Body of pancreas (tissue), 4 donors: Measurements from ENCODE around the gene DPYSL4. TPM values are rescaled to one million over a fixed set of nuclear protein-coding genes. Genes with fewer than 3 reads are reported as not detected.

ENCODE experiments used
- ATAC-seq: fragments of 150-250 bp; one replicate; pipeline ENCODE4 v1.9.1; 2016
- DNase-seq, 4 donors: peaks; one replicate each; pipeline ENCODE4 v3.0.0-alpha.2; 2019
- H3K27ac ChIP-seq, 4 donors: fragments of 200-600 bp; sonication (generic); 1 replicate in 3 of 4; 2 replicates in 1 of 4; pipeline versions ENCODE4 v1.5.1 to v1.6.1; 2016 to 2019; ENCODE audit warnings: mild to moderate bottlenecking in 1 of 4, mixed read lengths in 1 of 4, moderate library complexity in 1 of 4
- H3K27me3 ChIP-seq, 2 donors: fragments of 200-600 bp; sonication (generic); one replicate each; pipeline ENCODE4 v1.6.0; 2016; ENCODE audit warnings: mild to moderate bottlenecking in 1 of 2
- H3K36me3 ChIP-seq, 2 donors: fragments of 200-600 bp; sonication (generic); replicated peaks in 1 of 2; 2 replicates each; pipeline ENCODE4 v1.5.1; 2016; ENCODE audit warnings: low read depth in 2 of 2; ENCODE audit not compliant: insufficient read depth in 1 of 2
- H3K4me1 ChIP-seq: fragments of 200-600 bp; sonication (generic); one replicate; pipeline ENCODE4 v1.6.0; 2016
- H3K4me3 ChIP-seq, 2 donors: fragments of 200-600 bp; sonication (generic); 1 replicate in 1 of 2; 2 replicates in 1 of 2; pipeline ENCODE4 v1.5.1; 2016 to 2019
- H3K9me3 ChIP-seq, 3 donors: fragments of 200-600 bp; sonication (generic); 1 replicate in 2 of 3; 2 replicates in 1 of 3; pipeline ENCODE4 v1.5.1; 2016
- CTCF ChIP-seq, 7 experiments: fragments of 450-650 bp in 4 of 7; fragments of 200-600 bp in 3 of 7; sonication (generic) in 3 of 7; IDR thresholded peaks; one replicate each; pipeline ENCODE4 v1.5.1; 2016 to 2019; ENCODE audit warnings: antibody characterized with exemption in 7 of 7
- POLR2A ChIP-seq, 3 donors: fragments of 450-650 bp; IDR thresholded peaks; one replicate each; pipeline ENCODE4 v1.6.1; 2016; ENCODE audit warnings: antibody characterized with exemption in 3 of 3, mild to moderate bottlenecking in 2 of 3
- WGBS, 2 donors: methylation state at CpG; one replicate each; pipeline ENCODE4 v1.1.5; 2017; 5-methylcytosine and 5-hydroxymethylcytosine counted together
- intact Hi-C: fragments of 100-400 bp; cut with DNase I; formaldehyde crosslinking; loops from one replicate; pipeline ENCODE4 v1.15.1; 2023
- total RNA-seq, 2 donors: library from RNA; depleted of rRNA; stranded (reverse); fragments of >200 nt; gene quantifications; one replicate each; pipeline ENCODE4 v1.1.0, GENCODE V29; 2016

DPYSL4 gene
- total RNA-seq, 2 donors from 2014 or later: 0.52 TPM; not detected in 1

- TF ChIP-seq POLR2A (IDR thresholded peaks at IDR 0.05) (no peak), CTCF (IDR thresholded peaks at IDR 0.05) (no peak)
- no peak for ATAC-seq
- 73 to 95% methylated on average over 4 to 19 of the region's 19 CpGs for WGBS, 2 donors
Observed at GRCh38 chr10:132153616-132154217, 33.0 kb upstream of the DPYSL4 start.

DNA sequence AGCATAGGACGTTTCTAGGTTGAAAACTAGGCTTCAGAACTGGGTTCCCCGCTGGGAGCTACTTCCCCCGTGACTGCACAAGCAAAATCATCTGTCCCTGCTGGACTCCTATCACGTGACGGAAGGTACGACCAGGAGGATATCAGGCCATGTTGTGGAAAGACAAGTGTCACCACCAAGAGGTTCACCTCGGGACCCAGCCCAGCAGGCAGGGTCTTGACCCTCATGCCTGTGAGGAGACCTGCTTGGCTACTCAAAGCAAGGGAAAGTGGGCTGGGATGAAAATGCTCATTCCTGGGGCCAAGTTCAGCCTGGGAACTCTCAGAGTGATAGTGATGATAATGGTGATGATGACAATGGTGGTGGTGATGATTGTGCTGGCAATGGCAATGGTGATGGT is 32.3 kb upstream of the DPYSL4 start:
- DNase-seq (no peak), ATAC-seq (no peak)
- intact Hi-C loops: no loop called here
- Histone ChIP-seq H3K9me3 (no peaks in the 10 kb centered on the region), H3K27me3 (no peaks in the 10 kb centered on the region), H3K4me1 (no peaks in the 10 kb centered on the region), H3K4me3 (no peak overlapping the region), H3K36me3 (no peaks in the 10 kb centered on the region), H3K27ac (no peak overlapping the region)
- 54 to 86% methylated on average over 1 to 6 of the region's 7 CpGs for WGBS, 2 donors
- TF ChIP-seq POLR2A (IDR thresholded peaks at IDR 0.05): no peak
- TF ChIP-seq CTCF (IDR thresholded peaks at IDR 0.05): no peak

More at GRCh38 chr10:132153616-132154217, 33.0 kb upstream of the DPYSL4 start:
- Histone ChIP-seq H3K27me3 (no peaks in the 10 kb centered on the region), H3K27ac (no peak overlapping the region), H3K4me3 (no peak overlapping the region), H3K4me1 (no peaks in the 10 kb centered on the region), H3K9me3 (no peaks in the 10 kb centered on the region), H3K36me3 (no peaks in the 10 kb centered on the region)
- intact Hi-C loops: no loop called here
- no peak for DNase-seq

DNA sequence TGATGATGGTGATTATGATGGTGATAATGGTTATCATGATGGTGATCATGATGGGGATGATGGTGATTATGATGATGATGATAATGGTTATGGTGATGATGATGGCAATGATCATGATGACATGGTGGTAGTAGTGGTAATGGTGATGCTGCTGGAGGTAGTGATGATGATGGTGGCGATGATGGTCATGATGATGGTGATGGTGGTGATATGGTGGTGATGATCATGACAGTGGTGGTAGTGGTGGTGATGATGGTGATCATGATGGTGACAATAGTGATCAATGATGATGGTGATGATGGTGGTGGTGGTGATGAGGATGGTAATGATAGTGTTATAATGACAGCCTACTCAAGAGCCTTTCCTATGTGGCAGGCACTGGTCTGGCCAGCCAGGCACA is 31.8 kb upstream of the DPYSL4 start:
- DNase-seq (no peak), ATAC-seq (no peak)
- Histone ChIP-seq H3K36me3 (no peaks in the 10 kb centered on the region), H3K4me1 (no peaks in the 10 kb centered on the region), H3K4me3 (no peak overlapping the region), H3K27me3 (no peaks in the 10 kb centered on the region), H3K27ac (no peak overlapping the region), H3K9me3 (no peaks in the 10 kb centered on the region)
- intact Hi-C loops: no loop called here
- TF ChIP-seq CTCF (IDR thresholded peaks at IDR 0.05) (no peak), POLR2A (IDR thresholded peaks at IDR 0.05) (no peak)
- 88 to 100% methylated on average over 1 of the region's 1 CpG for WGBS, 2 donors

GRCh38 chr10:132155723-132156381 is 30.9 kb upstream of the DPYSL4 start:
- intact Hi-C loops: no loop called here
- peak in 2 of 4 donors; percentile 19 to 47 for DNase-seq
- no peak for ATAC-seq
- 64 to 81% methylated on average over 8 to 13 of the region's 15 CpGs for WGBS, 2 donors
- no peak for TF ChIP-seq CTCF (IDR thresholded peaks at IDR 0.05)
- TF ChIP-seq POLR2A (IDR thresholded peaks at IDR 0.05): no peak
- H3K4me3 ChIP-seq: no peak overlapping the region
- H3K27ac ChIP-seq: no peak overlapping the region
- no peaks in the 10 kb centered on the region for H3K36me3 ChIP-seq
- H3K9me3 ChIP-seq: no peaks in the 10 kb centered on the region
- H3K4me1 ChIP-seq: no peaks in the 10 kb centered on the region
- H3K27me3 ChIP-seq: no peaks in the 10 kb centered on the region

- 84 to 85% methylated on average over 7 of the region's 7 CpGs for WGBS, 2 donors
- ATAC-seq (no peak), DNase-seq (no peak)
- Histone ChIP-seq H3K9me3 (no peaks in the 10 kb centered on the region), H3K4me3 (no peak overlapping the region), H3K27ac (no peak overlapping the region), H3K27me3 (no peaks in the 10 kb centered on the region), H3K36me3 (no peaks in the 10 kb centered on the region), H3K4me1 (no peaks in the 10 kb centered on the region)
- intact Hi-C loops: no loop called here
- TF ChIP-seq POLR2A (IDR thresholded peaks at IDR 0.05): no peak
- TF ChIP-seq CTCF (IDR thresholded peaks at IDR 0.05): no peak
Observed at GRCh38 chr10:132156382-132156781, 30.4 kb upstream of the DPYSL4 start.
